ENCODE data around the gene SLC25A39. TPM values are rescaled to one million over a fixed set of nuclear protein-coding genes. Genes with fewer than 3 reads are reported as not detected.

SLC25A39 gene
- total and polyA plus RNA-seq, 12 donors, result 36.3 to 105 (median 44.6) TPM

DNA sequence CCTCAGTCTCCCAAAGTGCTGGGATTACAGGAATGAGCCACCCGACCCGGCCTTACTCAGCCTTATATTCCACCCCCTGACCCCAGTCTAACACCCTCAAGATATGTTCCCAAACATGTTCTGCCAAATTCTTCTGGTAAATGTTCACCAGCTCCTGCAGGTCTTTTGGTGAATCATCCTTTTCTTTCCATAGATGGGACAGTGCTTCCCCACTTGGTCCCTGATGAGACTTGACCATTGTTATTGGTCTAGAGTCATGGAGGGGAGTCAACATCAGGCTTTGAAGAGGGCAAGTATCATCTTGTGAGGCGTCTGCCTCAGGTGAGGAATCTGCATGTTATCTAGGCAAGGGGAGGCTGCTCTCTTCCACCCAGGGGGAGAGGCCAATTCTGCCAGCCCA lies 26.6 kb downstream of the SLC25A39 start:
- no peaks in the 10 kb centered on the region for H3K9me3 ChIP-seq

DNA sequence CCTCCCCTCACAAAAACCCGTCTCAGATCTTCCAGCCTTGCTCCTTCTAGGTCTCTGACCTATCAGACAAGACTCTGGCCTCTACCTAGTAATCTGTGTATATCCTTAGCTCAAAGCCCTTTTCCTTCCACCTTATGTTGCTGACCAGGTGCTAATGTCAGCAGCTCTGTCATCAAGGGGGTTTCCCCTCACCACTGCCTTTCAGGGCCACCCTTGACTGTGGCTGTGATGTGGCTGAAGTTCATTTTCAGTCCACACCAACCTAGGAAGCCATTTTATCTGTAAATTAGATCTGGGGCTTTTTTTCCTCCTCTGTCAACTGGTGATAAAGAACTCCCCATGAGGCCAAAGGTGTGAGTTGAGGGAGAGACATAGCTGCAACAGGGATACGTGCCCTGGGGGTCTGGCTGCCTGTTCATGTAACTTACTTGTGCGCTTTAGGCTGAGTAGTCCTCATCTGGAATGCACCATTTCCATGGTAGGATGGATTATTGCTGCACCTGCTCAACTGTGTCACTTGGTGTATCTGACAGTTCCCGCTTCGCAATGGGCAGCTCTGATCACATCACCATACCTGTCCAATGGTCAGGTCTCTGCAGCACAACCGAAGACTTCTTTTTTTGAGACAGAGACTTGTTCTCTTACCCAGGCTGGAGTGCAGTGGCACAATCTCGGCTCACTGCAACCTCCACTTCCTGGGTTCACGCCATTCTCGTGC lies 31.0 kb downstream of the SLC25A39 start:
- 81 to 84% methylated on average over 9 of the region's 9 CpGs for WGBS, 2 donors
- ATAC-seq (no peak), DNase-seq (no peak)
- Histone ChIP-seq H3K9me3 (no peaks in the 10 kb centered on the region), H3K27me3 (peaks cover 0 to 9% (median 0%) of the 10 kb centered on the region in 7 donors), H3K4me3 (no peak overlapping the region), H3K4me1 (no peaks in the 10 kb centered on the region), H3K36me3 (no peaks in the 10 kb centered on the region), H3K27ac (no peak overlapping the region)
- TF ChIP-seq, protein P1, sequence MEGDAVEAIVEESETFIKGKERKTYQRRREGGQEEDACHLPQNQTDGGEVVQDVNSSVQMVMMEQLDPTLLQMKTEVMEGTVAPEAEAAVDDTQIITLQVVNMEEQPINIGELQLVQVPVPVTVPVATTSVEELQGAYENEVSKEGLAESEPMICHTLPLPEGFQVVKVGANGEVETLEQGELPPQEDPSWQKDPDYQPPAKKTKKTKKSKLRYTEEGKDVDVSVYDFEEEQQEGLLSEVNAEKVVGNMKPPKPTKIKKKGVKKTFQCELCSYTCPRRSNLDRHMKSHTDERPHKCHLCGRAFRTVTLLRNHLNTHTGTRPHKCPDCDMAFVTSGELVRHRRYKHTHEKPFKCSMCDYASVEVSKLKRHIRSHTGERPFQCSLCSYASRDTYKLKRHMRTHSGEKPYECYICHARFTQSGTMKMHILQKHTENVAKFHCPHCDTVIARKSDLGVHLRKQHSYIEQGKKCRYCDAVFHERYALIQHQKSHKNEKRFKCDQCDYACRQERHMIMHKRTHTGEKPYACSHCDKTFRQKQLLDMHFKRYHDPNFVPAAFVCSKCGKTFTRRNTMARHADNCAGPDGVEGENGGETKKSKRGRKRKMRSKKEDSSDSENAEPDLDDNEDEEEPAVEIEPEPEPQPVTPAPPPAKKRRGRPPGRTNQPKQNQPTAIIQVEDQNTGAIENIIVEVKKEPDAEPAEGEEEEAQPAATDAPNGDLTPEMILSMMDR (IDR thresholded peaks at IDR 0.05), result no peak
- intact Hi-C loops (cut with DNase I), result no loop called here

More for the DNA sequence above, 26.6 kb downstream of the SLC25A39 start:
- 79 to 81% methylated on average over 3 of the region's 3 CpGs for WGBS, 2 donors
- no peaks in the 10 kb centered on the region for H3K36me3 ChIP-seq
- H3K4me1 ChIP-seq, result no peaks in the 10 kb centered on the region
- TF ChIP-seq, protein P1 (IDR thresholded peaks at IDR 0.05), result no peak
- no peak overlapping the region for H3K4me3 ChIP-seq
- intact Hi-C loops (cut with DNase I), result no loop called here
- DNase-seq (no peak), ATAC-seq (no peak)
- peaks cover 0 to 25% (median 0%) of the 10 kb centered on the region in 7 donors for H3K27me3 ChIP-seq
- no peak overlapping the region for H3K27ac ChIP-seq

DNA sequence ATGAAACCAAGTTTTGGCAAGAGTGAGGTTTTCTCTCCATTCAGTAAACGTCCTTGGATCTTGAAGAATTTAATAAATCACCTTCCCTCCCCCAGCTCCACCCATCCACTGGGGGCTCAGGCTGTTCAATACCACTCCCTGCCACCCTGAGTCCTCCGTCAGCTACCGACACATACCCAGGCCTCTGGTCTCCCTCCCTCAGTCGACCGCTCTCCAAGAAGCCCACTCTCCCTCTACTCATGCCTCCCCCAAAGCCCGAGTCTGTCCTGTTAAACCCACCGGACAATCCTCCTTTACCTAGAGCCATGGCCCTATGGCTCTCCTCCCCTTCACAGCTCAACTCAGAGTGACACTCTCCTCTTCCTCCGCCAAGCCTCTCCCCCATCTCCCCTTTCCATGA lies 37.0 kb downstream of the SLC25A39 start:
- no peak for DNase-seq
- Histone ChIP-seq H3K36me3 (no peaks in the 10 kb centered on the region), H3K4me3 (no peak overlapping the region), H3K27me3 (no peaks in the 10 kb centered on the region), H3K27ac (no peak overlapping the region), H3K9me3 (no peaks in the 10 kb centered on the region), H3K4me1 (no peaks in the 10 kb centered on the region)
- no peak for ATAC-seq
- TF ChIP-seq, protein P1 (IDR thresholded peaks at IDR 0.05), result no peak
- intact Hi-C loops (cut with DNase I), result no loop called here
- 70 to 80% methylated on average over 8 of the region's 8 CpGs for WGBS, 2 donors

DNA sequence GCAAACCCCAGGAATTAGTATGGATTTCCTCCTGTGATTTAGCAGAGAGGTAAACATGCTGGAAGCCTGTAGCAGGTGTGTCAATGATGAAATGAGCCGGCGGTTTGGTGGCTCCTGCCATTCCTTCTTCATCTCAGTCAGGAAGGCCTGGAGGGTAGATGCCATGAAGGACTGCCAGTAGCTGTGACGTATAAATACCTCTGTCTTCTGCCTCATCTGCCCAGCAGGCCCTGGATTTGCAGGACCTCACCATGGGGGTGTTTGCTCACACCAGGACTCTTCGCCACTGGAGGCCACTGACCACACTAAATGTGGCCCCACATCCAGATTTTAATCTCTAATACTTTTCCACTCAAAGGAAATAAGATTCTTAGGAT lies 40.6 kb downstream of the SLC25A39 start:
- intact Hi-C loops (cut with DNase I), result loop anchor here in 2 of 10 donors (5.0 kb wide), 1 partner anchor 38 kb away; the partner anchor contains the start of gene SLC25A39 (in 2 of the 2)
- H3K4me3 ChIP-seq, result no peak overlapping the region

More for the DNA sequence above, 40.6 kb downstream of the SLC25A39 start:
- Histone ChIP-seq H3K27me3 (no peaks in the 10 kb centered on the region), H3K36me3 (no peaks in the 10 kb centered on the region), H3K27ac (no peak overlapping the region), H3K9me3 (no peaks in the 10 kb centered on the region), H3K4me1 (peaks cover 5 to 18% (median 16%) of the 10 kb centered on the region in 9 donors)
- ATAC-seq, result no peak
- 93 to 96% methylated on average over 4 of the region's 4 CpGs for WGBS, 2 donors
- no peak for DNase-seq
- TF ChIP-seq, protein P1 (IDR thresholded peaks at IDR 0.05), result no peak

Data from heart right ventricle (tissue), 16 donors.